Mesendoderm (in vitro differentiated cells): ENCODE measurements around the gene F2RL3.

ENCODE experiments used
- DNase-seq: peaks from one replicate; pipeline ENCODE4 v3.0.0; 2013
- H2AK5ac ChIP-seq: 2 replicates; pipeline ENCODE4 v1.6.1; 2013; ENCODE audit warnings: low read length, inconsistent platforms
- H2BK120ac ChIP-seq: 2 replicates; pipeline ENCODE4 v1.6.1; 2013; ENCODE audit warnings: low read depth, mild to moderate bottlenecking, low read length, moderate library complexity, mixed read lengths
- H2BK15ac ChIP-seq: replicated peaks from 2 replicates; pipeline ENCODE4 v1.6.1; 2013; ENCODE audit warnings: low read depth, mild to moderate bottlenecking, moderate library complexity
- H2BK5ac ChIP-seq: 2 replicates; pipeline ENCODE4 v1.6.1; 2013; ENCODE audit warnings: low read length, inconsistent platforms
- H3K18ac ChIP-seq: 2 replicates; pipeline ENCODE4 v1.6.1; 2013; ENCODE audit warnings: mild to moderate bottlenecking, low read length, mixed read lengths
- H3K23ac ChIP-seq: one replicate; pipeline ENCODE4 v1.6.1; 2013; ENCODE audit warnings: low read length
- H3K27ac ChIP-seq: 2 replicates; pipeline ENCODE4 v1.5.1; 2013; ENCODE audit warnings: low read depth, mild to moderate bottlenecking, inconsistent platforms, low read length, moderate library complexity
- H3K27me3 ChIP-seq: 2 replicates; pipeline ENCODE4 v1.6.1; 2013; ENCODE audit warnings: low read length, control low read depth, mild to moderate bottlenecking, inconsistent platforms; ENCODE audit not compliant: insufficient read depth, poor library complexity
- H3K36me3 ChIP-seq: 2 replicates; pipeline ENCODE4 v1.6.1; 2013; ENCODE audit warnings: low read length, inconsistent platforms; ENCODE audit not compliant: control insufficient read depth, insufficient read depth
- H3K4ac ChIP-seq: one replicate; pipeline ENCODE4 v1.6.1; 2013; ENCODE audit warnings: low read depth, mild to moderate bottlenecking, low read length, moderate library complexity
- H3K4me1 ChIP-seq: 2 replicates; pipeline ENCODE4 v1.6.1; 2013; ENCODE audit warnings: low read depth, low read length, inconsistent platforms; ENCODE audit not compliant: control insufficient read depth
- H3K4me2 ChIP-seq: 2 replicates; pipeline ENCODE4 v1.6.1; 2013; ENCODE audit warnings: low read length
- H3K4me3 ChIP-seq: 2 replicates; pipeline ENCODE4 v1.5.1; 2013; ENCODE audit warnings: mild to moderate bottlenecking, low read length
- H3K56ac ChIP-seq: one replicate; pipeline ENCODE4 v1.6.1; 2013; ENCODE audit warnings: low read length
- H3K79me1 ChIP-seq: 2 replicates; pipeline ENCODE4 v1.6.1; 2013; ENCODE audit warnings: low read length, inconsistent platforms
- H3K79me2 ChIP-seq: 2 replicates; pipeline ENCODE4 v1.6.1; 2013; ENCODE audit warnings: mild to moderate bottlenecking, low read length; ENCODE audit not compliant: control insufficient read depth, insufficient read depth
- H3K9ac ChIP-seq: 2 replicates; pipeline ENCODE4 v1.6.1; 2013; ENCODE audit warnings: low read length, inconsistent platforms
- H4K5ac ChIP-seq: one replicate; pipeline ENCODE4 v1.6.1; 2013; ENCODE audit warnings: low read length
- H4K8ac ChIP-seq: one replicate; pipeline ENCODE4 v1.6.1; 2013; ENCODE audit warnings: low read depth, mild to moderate bottlenecking, control low read depth, low read length, moderate library complexity
- WGBS: extraction: QIAGEN DNeasy Blood & Tissue Kit; methylation state at CpG from one replicate; pipeline ENCODE4 v1.1.7; 2013; ENCODE audit warnings: low lambda C conversion rate, missing lambda C conversion rate; ENCODE audit not compliant: insufficient coverage; ENCODE audit errors: extremely low coverage; 5-methylcytosine and 5-hydroxymethylcytosine counted together

The F2RL3 gene

GRCh38 chr19:16875584-16876555 is 12.9 kb upstream of the F2RL3 start:
- H2BK15ac ChIP-seq: no peak overlapping the region
- peaks cover 10% of the 10 kb centered on the region for H3K79me2 ChIP-seq
- no peak overlapping the region for H3K4ac ChIP-seq
- H3K36me3 ChIP-seq: peaks cover 8% of the 10 kb centered on the region
- peaks cover 12% of the 10 kb centered on the region for H3K79me1 ChIP-seq
- H2AK5ac ChIP-seq: no peak overlapping the region
- no peaks in the 10 kb centered on the region for H3K4me1 ChIP-seq
- no peak overlapping the region for H3K4me3 ChIP-seq
- no CpG with 5 or more reads among the region's 39 CpGs for WGBS
- H3K4me2 ChIP-seq: no peak overlapping the region
- no peak overlapping the region for H3K27ac ChIP-seq
- H2BK5ac ChIP-seq: no peak overlapping the region
- H3K23ac ChIP-seq: no peak overlapping the region
- DNase-seq: no peak
- H3K27me3 ChIP-seq: no peaks in the 10 kb centered on the region
- no peak overlapping the region for H3K9ac ChIP-seq
- no peak overlapping the region for H3K56ac ChIP-seq
- H4K8ac ChIP-seq: no peak overlapping the region
- H4K5ac ChIP-seq: no peak overlapping the region
- H2BK120ac ChIP-seq: no peak overlapping the region
- H3K18ac ChIP-seq: no peak overlapping the region

- no peak overlapping the region for H3K4me3 ChIP-seq
- no peak overlapping the region for H3K56ac ChIP-seq
- no peak for DNase-seq
- WGBS: no CpG with 5 or more reads among the region's 12 CpGs
- H2BK120ac ChIP-seq: no peak overlapping the region
- H4K8ac ChIP-seq: no peak overlapping the region
- peaks cover 12% of the 10 kb centered on the region for H3K79me1 ChIP-seq
- no peaks in the 10 kb centered on the region for H3K4me1 ChIP-seq
- no peak overlapping the region for H2BK15ac ChIP-seq
- H3K23ac ChIP-seq: no peak overlapping the region
- H2BK5ac ChIP-seq: no peak overlapping the region
- no peak overlapping the region for H3K18ac ChIP-seq
- H3K27ac ChIP-seq: no peak overlapping the region
- H3K9ac ChIP-seq: no peak overlapping the region
- no peak overlapping the region for H4K5ac ChIP-seq
- peaks cover 6% of the 10 kb centered on the region for H3K36me3 ChIP-seq
- no peak overlapping the region for H2AK5ac ChIP-seq
- no peak overlapping the region for H3K4me2 ChIP-seq
- no peak overlapping the region for H3K4ac ChIP-seq
- H3K27me3 ChIP-seq: no peaks in the 10 kb centered on the region
- peaks cover 10% of the 10 kb centered on the region for H3K79me2 ChIP-seq
These were observed 11.9 kb upstream of the F2RL3 start for GRCh38 chr19:16876904-16877361.

GRCh38 chr19:16877581-16877980 is 11.2 kb upstream of the F2RL3 start:
- Histone ChIP-seq H4K8ac (no peak overlapping the region), H3K4ac (no peak overlapping the region), H3K18ac (no peak overlapping the region), H3K4me2 (no peak overlapping the region), H3K27me3 (no peaks in the 10 kb centered on the region), H3K56ac (no peak overlapping the region), H2BK15ac (no peak overlapping the region), H3K27ac (no peak overlapping the region), H3K36me3 (peaks cover 6% of the 10 kb centered on the region), H2BK5ac (no peak overlapping the region), H3K9ac (no peak overlapping the region), H2BK120ac (no peak overlapping the region), H3K79me1 (peaks cover 12% of the 10 kb centered on the region), H3K4me3 (no peak overlapping the region), H4K5ac (no peak overlapping the region), H3K79me2 (peaks cover 10% of the 10 kb centered on the region), H2AK5ac (no peak overlapping the region), H3K23ac (no peak overlapping the region), H3K4me1 (no peaks in the 10 kb centered on the region)
- DNase-seq: no peak
- WGBS: no CpG with 5 or more reads among the region's 11 CpGs

GRCh38 chr19:16878181-16878965 is 10.4 kb upstream of the F2RL3 start:
- Histone ChIP-seq H3K18ac (no peak overlapping the region), H3K27ac (no peak overlapping the region), H3K4ac (no peak overlapping the region), H2BK120ac (no peak overlapping the region), H3K79me2 (peaks cover 10% of the 10 kb centered on the region), H3K4me3 (no peak overlapping the region), H2BK15ac (no peak overlapping the region), H3K23ac (no peak overlapping the region), H3K56ac (no peak overlapping the region), H4K5ac (no peak overlapping the region), H3K79me1 (peaks cover 12% of the 10 kb centered on the region), H3K36me3 (peaks cover 6% of the 10 kb centered on the region), H4K8ac (no peak overlapping the region), H2BK5ac (no peak overlapping the region), H3K9ac (no peak overlapping the region), H3K27me3 (no peaks in the 10 kb centered on the region), H3K4me1 (no peaks in the 10 kb centered on the region), H2AK5ac (no peak overlapping the region), H3K4me2 (no peak overlapping the region)
- no peak for DNase-seq
- no CpG with 5 or more reads among the region's 55 CpGs for WGBS

- Histone ChIP-seq H2AK5ac (no peak overlapping the region), H3K79me1 (no peaks in the 10 kb centered on the region), H2BK120ac (no peak overlapping the region), H3K56ac (no peak overlapping the region), H3K79me2 (no peaks in the 10 kb centered on the region), H3K4ac (no peak overlapping the region), H3K27me3 (no peaks in the 10 kb centered on the region), H2BK5ac (no peak overlapping the region), H3K36me3 (peaks cover 3% of the 10 kb centered on the region), H3K4me3 (no peak overlapping the region), H3K4me2 (no peak overlapping the region), H3K23ac (no peak overlapping the region), H2BK15ac (no peak overlapping the region), H3K9ac (no peak overlapping the region), H3K18ac (no peak overlapping the region), H3K27ac (no peak overlapping the region), H3K4me1 (no peaks in the 10 kb centered on the region), H4K8ac (no peak overlapping the region), H4K5ac (no peak overlapping the region)
- no CpG with 5 or more reads among the region's 8 CpGs for WGBS
- no peak for DNase-seq
These were observed 7.8 kb upstream of the F2RL3 start for GRCh38 chr19:16880884-16881554.
